ENCODE measurements around the gene NKRF. TPM values are rescaled to one million over a fixed set of nuclear protein-coding genes. Genes with fewer than 3 reads are reported as not detected.

NKRF gene
- total and polyA plus RNA-seq, 2 of the 8 experiments (the other 6 are each of a cell fraction or from before 2014, with no cell fraction given), result 3.8 to 11.4 TPM

DNA sequence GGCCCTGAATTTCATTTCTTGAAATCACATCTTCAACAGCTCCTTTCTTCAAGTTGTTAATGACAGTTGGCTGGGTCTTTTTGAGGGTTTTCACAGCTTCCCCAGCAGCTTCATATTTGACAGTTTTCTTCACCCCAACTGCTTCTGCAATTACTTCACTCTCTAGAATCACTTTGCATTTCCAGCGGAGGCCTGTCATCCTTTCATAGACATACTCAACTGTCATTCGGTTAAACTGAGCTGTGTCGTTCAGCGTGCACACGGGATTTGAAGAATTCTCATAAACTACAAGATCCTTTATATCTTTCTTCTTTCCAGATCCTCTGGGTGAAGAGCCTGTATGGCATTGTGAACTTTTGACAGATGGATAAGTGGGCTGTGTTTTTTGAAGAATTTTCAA is 16.4 kb downstream of the NKRF start:
- H3K4ac ChIP-seq (replicated peaks; ENCODE audit: insufficient read length, low read depth, low read length), result no peak overlapping the region
- 97% methylated on average over 5 of the region's 5 CpGs; no CpG with 5 or more reads in 1 of the 2 experiments for WGBS, 2 experiments (ENCODE audit: extremely low coverage in 1 of 2, insufficient coverage in 1 of 2, insufficient read length in 1 of 2, insufficient replicate concordance in 2 of 2, low coverage in 1 of 2, low lambda C conversion rate in 2 of 2, missing lambda C conversion rate in 1 of 2)
- POLR2A ChIA-PET (ENCODE audit: partially characterized antibody), result interaction anchor here (0.6 to 1.5 kb wide), 3 partner anchors 15 to 186 kb away, joined by 3 to 7 read pairs (median 4); partner anchors contain the start of gene UBE2A

More for the DNA sequence above, 16.4 kb downstream of the NKRF start:
- Histone ChIP-seq H3K4me1 (replicated peaks in 1 of 4; ENCODE audit: control insufficient read depth in 3 of 4, insufficient read depth in 4 of 4, low read length in 3 of 4) (no peaks in the 10 kb centered on the region), H3K4me3 (ENCODE audit: extremely low read depth in 1 of 4, insufficient read depth in 2 of 4, low read depth in 3 of 4, low read length in 4 of 4) (no peak overlapping the region), H2AK5ac (ENCODE audit: low read depth, low read length) (no peak overlapping the region), H3K9me3 (ENCODE audit: insufficient read depth in 2 of 2, low read depth in 1 of 2, low read length in 1 of 2) (no peaks in the 10 kb centered on the region), H2BK120ac (replicated peaks; ENCODE audit: low read depth, low read length) (no peak overlapping the region), H4K20me1 (replicated peaks in 1 of 2; ENCODE audit: control insufficient read depth in 1 of 2, insufficient read depth in 2 of 2, low read length in 2 of 2) (peaks cover 0 to 3% of the 10 kb centered on the region in 2 experiments), H2BK20ac (ENCODE audit: low read length) (no peak overlapping the region), H3K9ac (replicated peaks in 1 of 4; ENCODE audit: extremely low read depth in 1 of 4, low read depth in 3 of 4, low read length in 3 of 4) (no peak overlapping the region), H3K23ac (ENCODE audit: insufficient read length) (no peak overlapping the region), H2BK5ac (ENCODE audit: low read depth, low read length) (no peak overlapping the region), H4K5ac (ENCODE audit: insufficient read length, low read depth, low read length) (no peak overlapping the region), H4K91ac (replicated peaks; ENCODE audit: insufficient read length, low read length) (no peak overlapping the region), H3K27ac (ENCODE audit: low read depth, low read length) (no peak overlapping the region), H3K36me3 (ENCODE audit: control insufficient read depth in 2 of 4, insufficient read depth in 4 of 4, low read length in 3 of 4) (peaks cover 0 to 13% (median 4%) of the 10 kb centered on the region in 4 experiments; a peak in 5 of 8 replicates), H3K4me2 (ENCODE audit: insufficient read depth in 1 of 2, low read depth in 2 of 2, low read length in 2 of 2) (no peak overlapping the region), H2AFZ (ENCODE audit: low read length) (no peak overlapping the region), H2BK12ac (ENCODE audit: low read depth, low read length) (no peak overlapping the region), H2BK15ac (ENCODE audit: low read length) (no peak overlapping the region), H3K14ac (ENCODE audit: insufficient read length) (no peak overlapping the region), H3K79me1 (ENCODE audit: low read depth, low read length) (no peaks in the 10 kb centered on the region), H3K56ac (replicated peaks; ENCODE audit: insufficient read length, low read depth, low read length) (no peak overlapping the region), H3K79me2 (ENCODE audit: control insufficient read depth in 1 of 2, insufficient read depth in 2 of 2, low read length in 2 of 2) (no peaks in the 10 kb centered on the region), H4K8ac (ENCODE audit: extremely low read depth, insufficient read depth, low read length) (no peak overlapping the region), H3K27me3 (replicated peaks in 1 of 4; ENCODE audit: control insufficient read depth in 3 of 4, extremely low read depth in 1 of 4, insufficient read depth in 3 of 4, low read length in 3 of 4) (no peaks in the 10 kb centered on the region), H3K18ac (ENCODE audit: extremely low read depth, low read length) (no peak overlapping the region), H3K23me2 (ENCODE audit: low read depth, low read length) (no peaks in the 10 kb centered on the region)
- no peak for DNase-seq (ENCODE audit: low read depth in 1 of 2, low spot score in 2 of 2)
- TF ChIP-seq KDM5A (IDR thresholded peaks at IDR 0.05; ENCODE audit: low read length) (no peak), CEBPB (IDR thresholded peaks at IDR 0.05; ENCODE audit: low read depth, low read length) (no peak)
- CTCF ChIA-PET (ENCODE audit: partially characterized antibody), result interaction anchor here (0.8 to 1.5 kb wide), 2 partner anchors 14 to 121 kb away, joined by 3 read pairs; no protein-coding TSS in a partner anchor
- FAIRE-seq, result no peak

Measured in H1 (cell line).